B cell (primary cell): Measurements from ENCODE around the gene BRPF3. TPM values are rescaled to one million over a fixed set of nuclear protein-coding genes. Genes with fewer than 3 reads are reported as not detected.
"Not testable (repeated sequence)": the region's sequence is repeated elsewhere in the genome, so short reads cannot be mapped to it uniquely, and the experiment has no call there.

ENCODE experiments used
- ATAC-seq: fragments of 200-7000 bp; cut with Tn5 transposase; one replicate; pipeline ENCODE4 v1.10.0; 2021; ENCODE audit warnings: low read depth, mild to moderate bottlenecking, moderate number of reproducible peaks, moderate library complexity
- CTCF ChIA-PET: fragments of 350-600 bp; sonication (Branson Sonifier 250); formaldehyde crosslinking; loops from one replicate; lab custom pipeline; 2021; ENCODE audit warnings: antibody characterized with exemption, inconsistent platforms; lab: Charles Lee
- POLR2A ChIA-PET: fragments of 350-600 bp; sonication (Branson Sonifier 250); formaldehyde crosslinking; loops from one replicate; lab custom pipeline; 2021; ENCODE audit warnings: antibody characterized with exemption; lab: Charles Lee
- DNase-seq: peaks from one replicate; pipeline ENCODE4 v3.0.0; 2013
- H2AFZ ChIP-seq: 2 replicates; pipeline ENCODE4 v1.6.1; 2012; ENCODE audit warnings: mild to moderate bottlenecking, low read depth, low read length; ENCODE audit not compliant: insufficient read depth, poor library complexity, severe bottlenecking
- H3K27ac ChIP-seq, 2 donors: 1 replicate in 1 of 2; 2 replicates in 1 of 2; pipeline ENCODE4 v1.5.1; 2012 to 2013; ENCODE audit warnings: low read length in 2 of 2, mild to moderate bottlenecking in 2 of 2, moderate library complexity in 1 of 2
- H3K27me3 ChIP-seq, 4 experiments: fragments of 200-600 bp in 1 of 4; sonication (generic) in 1 of 4; replicated peaks in 1 of 4; 1 replicate in 2 of 4; 2 replicates in 2 of 4; pipeline versions ENCODE4 v1.6.1 to v1.7.0; 2013 to 2016; ENCODE audit warnings: low read length in 3 of 4, mild to moderate bottlenecking in 2 of 4, mixed read lengths in 1 of 4, moderate library complexity in 1 of 4; ENCODE audit not compliant: insufficient read depth in 4 of 4, control insufficient read depth in 3 of 4; ENCODE audit errors: control extremely low read depth in 1 of 4
- H3K36me3 ChIP-seq, 2 experiments: replicated peaks in 1 of 2; 1 replicate in 1 of 2; 2 replicates in 1 of 2; pipeline versions ENCODE4 v1.6.1 to v1.7.1; 2013; ENCODE audit warnings: low read length in 1 of 2; ENCODE audit not compliant: insufficient read depth in 2 of 2, control insufficient read depth in 1 of 2; ENCODE audit errors: control extremely low read depth in 1 of 2, extremely low read depth in 1 of 2
- H3K4me1 ChIP-seq, 2 donors: fragments of 200-600 bp in 1 of 2; sonication (generic) in 1 of 2; 1 replicate in 1 of 2; 2 replicates in 1 of 2; pipeline versions ENCODE4 v1.5.1 to v1.6.1; 2013 to 2017; ENCODE audit warnings: low read length in 2 of 2; ENCODE audit not compliant: control insufficient read depth in 2 of 2, insufficient read depth in 2 of 2
- H3K4me2 ChIP-seq: replicated peaks from 2 replicates; pipeline ENCODE3; 2012; ENCODE audit warnings: mild to moderate bottlenecking, low read depth, low read length; ENCODE audit not compliant: poor library complexity, severe bottlenecking
- H3K4me3 ChIP-seq, 5 experiments: fragments of 200-600 bp in 1 of 5; sonication (generic) in 1 of 5; 1 replicate in 3 of 5; 2 replicates in 2 of 5; pipeline versions ENCODE4 v1.5.1 to v1.7.0; 2011 to 2016; ENCODE audit warnings: low read length in 4 of 5, mild to moderate bottlenecking in 4 of 5, low read depth in 2 of 5, control low read depth in 1 of 5, moderate library complexity in 1 of 5; ENCODE audit not compliant: insufficient read depth in 1 of 5; ENCODE audit errors: control extremely low read depth in 1 of 5, extremely low read depth in 1 of 5
- H3K79me2 ChIP-seq: fragments of 200-600 bp; sonication (generic); one replicate; pipeline ENCODE4 v1.6.0; 2016; ENCODE audit warnings: low read length; ENCODE audit not compliant: control insufficient read depth, insufficient read depth
- H3K9ac ChIP-seq: fragments of 200-600 bp; sonication (generic); 2 replicates; pipeline ENCODE4 v1.6.1; 2017; ENCODE audit warnings: mild to moderate bottlenecking, low read length, moderate library complexity
- H3K9me3 ChIP-seq, 3 donors: one replicate each; pipeline versions ENCODE4 v1.6.1 to v1.7.1; 2013; ENCODE audit warnings: low read length in 2 of 3; ENCODE audit not compliant: control insufficient read depth in 2 of 3, insufficient read depth in 1 of 3; ENCODE audit errors: control extremely low read depth in 1 of 3
- H4K20me1 ChIP-seq: 2 replicates; pipeline ENCODE4 v1.6.0; 2012; ENCODE audit warnings: mild to moderate bottlenecking, low read length; ENCODE audit not compliant: insufficient read depth, control insufficient read depth, poor library complexity, severe bottlenecking
- H3K27ac Mint-ChIP-seq: one replicate; pipeline ENCODE4 v1.8.0; 2021; ENCODE audit warnings: mixed read lengths
- H3K27me3 Mint-ChIP-seq: one replicate; pipeline ENCODE4 v1.8.0; 2021; ENCODE audit warnings: mixed read lengths
- H3K4me1 Mint-ChIP-seq: one replicate; pipeline ENCODE4 v1.8.0; 2021; ENCODE audit warnings: mixed read lengths
- H3K4me3 Mint-ChIP-seq: one replicate; pipeline ENCODE4 v1.8.0; 2021; ENCODE audit warnings: mixed read lengths
- H3K9me3 Mint-ChIP-seq: one replicate; pipeline ENCODE4 v1.8.0; 2022; ENCODE audit warnings: mixed read lengths; ENCODE audit not compliant: insufficient read depth
- CTCF ChIP-seq: fragments of 200-600 bp; IDR thresholded peaks from one replicate; pipeline ENCODE4 v1.8.0; 2022; ENCODE audit warnings: antibody characterized with exemption, mild to moderate bottlenecking
- EZH2 ChIP-seq: IDR thresholded peaks from 2 replicates; pipeline ENCODE4 v1.6.1; 2012; ENCODE audit warnings: borderline replicate concordance, low read depth, mild to moderate bottlenecking, moderate library complexity, low read length; ENCODE audit not compliant: insufficient read depth, poor library complexity, severe bottlenecking
- WGBS: methylation state at CpG from one replicate; pipeline ENCODE4 v1.1.5; 2013; ENCODE audit warnings: missing lambda C conversion rate; ENCODE audit not compliant: insufficient coverage; 5-methylcytosine and 5-hydroxymethylcytosine counted together
- intact Hi-C: fragments of 100-400 bp; cut with micrococcal nuclease; formaldehyde crosslinking; loops from one replicate; pipeline ENCODE4 v1.10.0; 2022
- polyA plus RNA-seq: library from polyadenylated mRNA; depleted of rRNA; stranded (reverse); fragments of >200 nt; gene quantifications from 2 replicates; pipeline ENCODE4 v1.2.3, GENCODE V29; 2012
- total RNA-seq, 2 donors: library from RNA; stranded (reverse); fragments of 120-200 nt in 1 of 2; gene quantifications; 1 replicate in 1 of 2; 2 replicates in 1 of 2; pipeline versions ENCODE4 v1.2.3 to v1.2.4, GENCODE V29; 2013 to 2022

Gene BRPF3
- total and polyA plus RNA-seq, 2 donors (not counting 1 experiment from before 2014, with no cell fraction given), result 17.1 to 29.4 TPM

DNA sequence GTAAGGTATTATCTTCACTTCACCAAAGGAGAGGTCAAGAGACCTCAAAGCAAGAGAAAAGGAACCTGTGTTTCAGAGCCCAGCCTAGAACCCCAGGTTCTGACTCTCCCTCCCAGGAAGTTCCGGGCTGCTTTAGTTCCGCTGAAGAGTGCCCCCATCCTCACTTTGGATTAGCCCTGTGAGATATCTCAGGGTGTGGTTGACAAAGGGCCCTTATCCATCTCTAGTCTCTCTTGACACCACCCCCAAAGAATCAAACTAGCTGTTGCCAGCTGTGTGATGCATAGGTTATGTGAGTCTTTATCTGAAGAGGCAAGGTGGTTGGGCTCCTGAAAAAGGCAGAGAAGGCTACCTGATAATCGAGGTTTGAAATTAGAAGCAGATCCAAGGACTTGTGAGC lies 20.6 kb downstream of the BRPF3 start:
- Histone ChIP-seq H3K9me3 (no peaks in the 10 kb centered on the region), H3K4me3 (no peak overlapping the region), H2AFZ (no peak overlapping the region), H3K27ac (no peak overlapping the region), H3K27me3 (no peaks in the 10 kb centered on the region), H4K20me1 (no peaks in the 10 kb centered on the region), H3K4me1 (no peaks in the 10 kb centered on the region), H3K9ac (no peak overlapping the region), H3K4me2 (no peak overlapping the region), H3K79me2 (no peaks in the 10 kb centered on the region), H3K36me3 (peaks cover 10 to 73% of the 10 kb centered on the region in 2 experiments)
- Mint-ChIP-seq H3K27me3 (no peaks in the 10 kb centered on the region), H3K9me3 (no peaks in the 10 kb centered on the region), H3K4me3 (no peak overlapping the region), H3K4me1 (no peaks in the 10 kb centered on the region), H3K27ac (no peak overlapping the region)
- WGBS, result 93% methylated on average over 1 of the region's 3 CpGs
- POLR2A ChIA-PET, result no interaction called here
- CTCF ChIA-PET, result interaction anchor here (1.2 kb wide), 1 partner anchor 122 kb away, joined by 3 read pairs; no protein-coding TSS in a partner anchor
- no peak for ATAC-seq
- no peak for DNase-seq
- TF ChIP-seq CTCF (no peak), EZH2 (no peak)
- intact Hi-C loops, result no loop called here

GRCh38 chr6:36217946-36218345 lies 21.4 kb downstream of the BRPF3 start:
- Histone ChIP-seq H3K36me3 (peaks cover 9 to 78% of the 10 kb centered on the region in 2 experiments), H3K4me2 (no peak overlapping the region), H3K4me1 (no peaks in the 10 kb centered on the region), H4K20me1 (no peaks in the 10 kb centered on the region), H3K9ac (no peak overlapping the region), H2AFZ (no peak overlapping the region), H3K79me2 (no peaks in the 10 kb centered on the region), H3K4me3 (no peak overlapping the region), H3K9me3 (no peaks in the 10 kb centered on the region), H3K27ac (no peak overlapping the region), H3K27me3 (no peaks in the 10 kb centered on the region)
- no peak for ATAC-seq
- DNase-seq, result no peak
- TF ChIP-seq EZH2 (no peak), CTCF (no peak)
- H3K4me3 Mint-ChIP-seq, result no peak overlapping the region
- no peak overlapping the region for H3K27ac Mint-ChIP-seq
- no peaks in the 10 kb centered on the region for H3K9me3 Mint-ChIP-seq
- intact Hi-C loops, result no loop called here
- WGBS, result 100% methylated on average over 1 of the region's 1 CpG
- ChIA-PET CTCF (interaction anchor here (0.5 kb wide), 1 partner anchor 84 kb away, joined by 5 read pairs; no protein-coding TSS in a partner anchor), POLR2A (no interaction called here)
- H3K4me1 Mint-ChIP-seq, result no peaks in the 10 kb centered on the region
- no peaks in the 10 kb centered on the region for H3K27me3 Mint-ChIP-seq

GRCh38 chr6:36218516-36218915 lies 22.0 kb downstream of the BRPF3 start:
- DNase-seq, intact Hi-C loops, H3K27me3 ChIP-seq, POLR2A ChIA-PET, H3K79me2 ChIP-seq, H3K27ac ChIP-seq, H3K27ac Mint-ChIP-seq, H3K4me3 ChIP-seq, H3K9me3 ChIP-seq, H3K4me1 Mint-ChIP-seq, H3K4me2 ChIP-seq, H3K9ac ChIP-seq, H3K9me3 Mint-ChIP-seq, H3K27me3 Mint-ChIP-seq, H3K4me1 ChIP-seq, H2AFZ ChIP-seq, ATAC-seq, H4K20me1 ChIP-seq, H3K4me3 Mint-ChIP-seq: not testable (repeated sequence)
- CTCF ChIA-PET, result interaction anchor here (0.5 kb wide), 1 partner anchor 84 kb away, joined by 5 read pairs; no protein-coding TSS in a partner anchor
- 100% methylated on average over 8 of the region's 9 CpGs for WGBS
- H3K36me3 ChIP-seq, result peaks cover 9 to 78% of the 10 kb centered on the region in 2 experiments
